Activated T-cell treated with anti-CD3 and anti-CD28 coated beads for 4 hours (primary cell): ENCODE measurements around the gene ADAM15.
A peak's percentile ranks its signal among the peaks of the same experiment; 100 is the strongest.

Experiments used
- DNase-seq: peaks from one replicate; pipeline ENCODE4 v3.0.0-alpha.2; 2020

The ADAM15 gene

GRCh38 chr1:155050560-155051341 is at the start of gene ADAM15:
TSS of gene ADAM15 (plus strand) at chr1:155051316. CDS start at chr1:155051387, 71 bp downstream.
- peak; percentile 71 for DNase-seq

- no peak for DNase-seq
Measured at GRCh38 chr1:155001425-155001674, 49.8 kb upstream of the ADAM15 start.

GRCh38 chr1:155001675-155002463 is 49.2 kb upstream of the ADAM15 start:
- peak; percentile 96 for DNase-seq

GRCh38 chr1:155002464-155003226 is 48.5 kb upstream of the ADAM15 start, which contains the start of gene ZBTB7B:
TSS of gene ZBTB7B (plus strand) at chr1:155002802. CDS start at chr1:155014661, 11,859 bp downstream.
- no peak for DNase-seq

GRCh38 chr1:155003227-155003765 is 47.8 kb upstream of the ADAM15 start:
- DNase-seq: no peak

GRCh38 chr1:155003766-155004351 is 47.3 kb upstream of the ADAM15 start:
- no peak for DNase-seq

- DNase-seq: no peak
Measured at GRCh38 chr1:155004352-155005075, 46.6 kb upstream of the ADAM15 start.

GRCh38 chr1:155005076-155006011 is 45.8 kb upstream of the ADAM15 start:
- no peak for DNase-seq

GRCh38 chr1:155006601-155007101 is 44.5 kb upstream of the ADAM15 start:
- DNase-seq: no peak

- DNase-seq: no peak
Measured at GRCh38 chr1:155007251-155007828, 43.8 kb upstream of the ADAM15 start.

- no peak for DNase-seq
Measured at GRCh38 chr1:155008015-155008941, 42.8 kb upstream of the ADAM15 start.

- no peak for DNase-seq
Measured at GRCh38 chr1:155009221-155009711, 41.9 kb upstream of the ADAM15 start.

GRCh38 chr1:155009742-155010141 is 41.4 kb upstream of the ADAM15 start:
- DNase-seq: no peak

- no peak for DNase-seq
Measured at GRCh38 chr1:155010211-155010918, 40.8 kb upstream of the ADAM15 start.

- no peak for DNase-seq
Measured at GRCh38 chr1:155011004-155011416, 40.1 kb upstream of the ADAM15 start.

- DNase-seq: no peak
Measured at GRCh38 chr1:155011437-155012025, 39.6 kb upstream of the ADAM15 start.

GRCh38 chr1:155012026-155012546 is 39.0 kb upstream of the ADAM15 start:
- DNase-seq: no peak
